C4-2B (cell line): Measurements from ENCODE around the gene KDM4C.

Experiments
- ZFX ChIP-seq: fragments of 450-650 bp; IDR thresholded peaks from 2 replicates; pipeline ENCODE4 v1.6.1; 2017
- TF ChIP-seq, protein P1 (sequence below): fragments of 450-650 bp; conservative IDR thresholded peaks from 2 replicates; pipeline ENCODE4 v1.5.1; 2017; ENCODE audit warnings: mild to moderate bottlenecking

DNA sequence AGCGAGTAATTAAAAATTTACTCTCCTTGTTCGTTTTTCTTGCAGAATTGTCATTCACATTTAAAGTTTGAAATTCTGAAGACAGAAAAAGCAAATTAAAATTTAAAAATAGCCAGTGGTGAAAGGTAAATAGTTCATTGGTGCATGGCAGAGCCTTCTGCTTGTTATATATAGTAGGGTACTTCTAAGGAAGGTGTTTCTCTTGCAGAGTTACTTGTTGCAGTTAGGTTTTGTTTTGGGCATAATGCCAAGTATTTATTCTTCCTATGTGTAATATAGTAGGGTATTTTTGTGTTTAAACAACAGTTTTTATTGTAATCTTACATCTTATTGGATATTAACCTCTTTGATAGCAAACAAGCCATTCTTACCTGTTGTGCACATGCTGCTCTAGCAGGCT lies 179.4 kb downstream of the KDM4C start:
- TF ChIP-seq, protein P1, sequence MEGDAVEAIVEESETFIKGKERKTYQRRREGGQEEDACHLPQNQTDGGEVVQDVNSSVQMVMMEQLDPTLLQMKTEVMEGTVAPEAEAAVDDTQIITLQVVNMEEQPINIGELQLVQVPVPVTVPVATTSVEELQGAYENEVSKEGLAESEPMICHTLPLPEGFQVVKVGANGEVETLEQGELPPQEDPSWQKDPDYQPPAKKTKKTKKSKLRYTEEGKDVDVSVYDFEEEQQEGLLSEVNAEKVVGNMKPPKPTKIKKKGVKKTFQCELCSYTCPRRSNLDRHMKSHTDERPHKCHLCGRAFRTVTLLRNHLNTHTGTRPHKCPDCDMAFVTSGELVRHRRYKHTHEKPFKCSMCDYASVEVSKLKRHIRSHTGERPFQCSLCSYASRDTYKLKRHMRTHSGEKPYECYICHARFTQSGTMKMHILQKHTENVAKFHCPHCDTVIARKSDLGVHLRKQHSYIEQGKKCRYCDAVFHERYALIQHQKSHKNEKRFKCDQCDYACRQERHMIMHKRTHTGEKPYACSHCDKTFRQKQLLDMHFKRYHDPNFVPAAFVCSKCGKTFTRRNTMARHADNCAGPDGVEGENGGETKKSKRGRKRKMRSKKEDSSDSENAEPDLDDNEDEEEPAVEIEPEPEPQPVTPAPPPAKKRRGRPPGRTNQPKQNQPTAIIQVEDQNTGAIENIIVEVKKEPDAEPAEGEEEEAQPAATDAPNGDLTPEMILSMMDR: no peak
- no peak for TF ChIP-seq ZFX
